ENCODE measurements around the gene OR2F2. TPM values are rescaled to one million over a fixed set of nuclear protein-coding genes. Genes with fewer than 3 reads are reported as not detected.

Gene OR2F2
- total and polyA plus RNA-seq, 7 experiments from 2014 or later, result not detected

- ChIA-PET CTCF (no interaction called here), POLR2A (no interaction called here)
- H3K4me3 Mint-ChIP-seq, result no peak overlapping the region
- H3K4me1 Mint-ChIP-seq, result no peaks in the 10 kb centered on the region
- Histone ChIP-seq H3K9me3 (ENCODE audit: control insufficient read depth in 2 of 3, low read length in 3 of 3) (no peaks in the 10 kb centered on the region), H3K27me3 (ENCODE audit: control insufficient read depth in 2 of 2, insufficient read depth in 2 of 2, low read length in 2 of 2) (peaks cover 0 to 3% of the 10 kb centered on the region in 2 donors), H3K4me1 (ENCODE audit: control insufficient read depth in 2 of 2, insufficient read depth in 2 of 2, low read length in 2 of 2) (no peaks in the 10 kb centered on the region), H3K36me3 (ENCODE audit: control insufficient read depth in 2 of 3, insufficient read depth in 3 of 3, low read length in 3 of 3) (no peaks in the 10 kb centered on the region), H3K4me3 (ENCODE audit: low read length) (no peak overlapping the region), H3K27ac (ENCODE audit: low read depth, low read length) (no peak overlapping the region)
- ATAC-seq (no peak), DNase-seq (no peak)
- intact Hi-C loops (cut with micrococcal nuclease), result no loop called here
- peaks cover 0 to 21% (median 0%) of the 10 kb centered on the region in 5 donors for H3K27me3 Mint-ChIP-seq
- no peaks in the 10 kb centered on the region for H3K36me3 Mint-ChIP-seq
- no peak overlapping the region for H3K27ac Mint-ChIP-seq
- no peaks in the 10 kb centered on the region for H3K9me3 Mint-ChIP-seq
Observed at GRCh38 chr7:143909863-143910262, 25.2 kb upstream of the OR2F2 start.

DNA sequence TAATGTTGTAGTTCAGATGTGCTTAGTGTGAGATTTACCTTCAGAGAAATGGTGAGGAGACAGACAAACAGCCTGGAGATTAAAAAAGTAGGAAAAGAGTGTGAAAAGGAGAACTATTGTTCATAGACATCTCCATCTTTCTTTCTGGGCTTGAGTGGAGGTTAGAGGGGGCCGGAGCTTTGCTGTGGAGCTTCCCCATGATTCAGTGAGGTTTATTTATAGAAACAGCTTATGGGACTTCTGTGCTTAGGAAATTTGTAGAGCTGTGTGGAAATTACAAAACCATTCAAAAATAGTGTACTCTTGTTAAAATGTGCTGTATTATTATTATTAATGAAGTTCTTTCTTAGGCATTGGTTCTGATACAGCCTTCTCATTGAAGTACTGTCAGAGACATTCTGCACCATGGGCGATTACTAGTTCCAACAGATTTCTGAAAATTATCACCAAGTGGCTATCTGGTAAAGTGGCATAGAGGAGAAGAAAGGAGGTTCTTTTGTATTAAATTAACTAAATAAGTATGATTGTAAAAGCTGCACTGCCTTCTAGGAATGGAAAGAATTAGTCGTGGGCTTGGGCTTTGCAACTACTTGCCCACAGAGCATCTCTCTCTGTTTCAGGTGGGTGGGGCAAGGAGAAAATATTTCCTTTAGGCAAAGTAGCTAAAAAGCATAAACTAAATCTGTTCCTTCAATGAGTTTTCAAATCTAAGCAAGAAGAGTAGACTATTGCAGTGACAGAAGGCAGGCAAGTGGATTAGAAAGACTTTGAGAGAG lies 24.4 kb upstream of the OR2F2 start:
- CTCF ChIA-PET, result interaction anchor here (1.4 kb wide), 1 partner anchor 8 kb away, joined by 6 read pairs; the partner anchor contains the start of gene TCAF1
- POLR2A ChIA-PET, result interaction anchor here (2.8 kb wide), 1 partner anchor 8 kb away, joined by 9 read pairs; the partner anchor contains the start of gene TCAF1
- Histone ChIP-seq H3K9me3 (ENCODE audit: control insufficient read depth in 2 of 3, low read length in 3 of 3) (no peaks in the 10 kb centered on the region), H3K4me1 (ENCODE audit: control insufficient read depth in 2 of 2, insufficient read depth in 2 of 2, low read length in 2 of 2) (no peaks in the 10 kb centered on the region), H3K27me3 (ENCODE audit: control insufficient read depth in 2 of 2, insufficient read depth in 2 of 2, low read length in 2 of 2) (peaks cover 0 to 3% of the 10 kb centered on the region in 2 donors), H3K36me3 (ENCODE audit: control insufficient read depth in 2 of 3, insufficient read depth in 3 of 3, low read length in 3 of 3) (no peaks in the 10 kb centered on the region), H3K4me3 (ENCODE audit: low read length) (no peak overlapping the region), H3K27ac (ENCODE audit: low read depth, low read length) (no peak overlapping the region)
- Mint-ChIP-seq H3K27ac (no peak overlapping the region), H3K36me3 (no peaks in the 10 kb centered on the region), H3K27me3 (peaks cover 0 to 24% (median 0%) of the 10 kb centered on the region in 5 donors), H3K4me3 (no peak overlapping the region), H3K9me3 (no peaks in the 10 kb centered on the region), H3K4me1 (no peaks in the 10 kb centered on the region)
- ATAC-seq, result no peak
- no peak for DNase-seq
- intact Hi-C loops (cut with micrococcal nuclease), result no loop called here

DNA sequence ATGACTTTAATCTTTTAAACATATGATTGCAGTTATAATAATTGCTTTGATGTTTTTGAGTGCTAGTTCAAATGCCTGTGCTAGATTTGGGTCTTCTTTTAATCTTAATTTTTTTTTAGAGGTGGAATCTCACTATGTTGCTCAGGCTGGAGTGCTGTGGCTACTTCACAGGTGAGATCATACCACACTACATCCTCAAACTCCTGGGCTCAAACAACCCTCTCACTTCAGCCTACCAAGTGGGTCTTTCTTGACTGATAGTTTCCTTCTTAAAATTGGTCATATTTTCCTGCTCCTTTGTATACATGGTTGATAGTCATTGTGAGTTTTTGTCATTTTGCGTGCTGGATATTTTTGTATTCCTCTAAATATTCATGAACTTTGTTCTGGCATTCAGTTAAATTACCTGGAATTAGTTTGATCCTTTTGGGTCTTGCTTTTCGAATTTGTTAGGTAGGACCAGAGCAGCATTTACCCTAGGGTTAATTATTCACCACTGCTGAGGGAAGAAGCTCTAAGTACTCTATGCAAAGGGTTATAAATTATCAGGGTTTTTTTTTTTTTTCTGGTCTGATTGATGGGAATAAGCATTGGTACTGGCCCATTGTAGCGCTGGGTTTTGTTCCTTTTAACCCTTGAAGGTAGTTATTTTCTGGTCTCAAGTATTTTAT lies 21.0 kb upstream of the OR2F2 start:
- intact Hi-C loops (cut with micrococcal nuclease), result no loop called here
- POLR2A ChIA-PET, result no interaction called here
- no peak for ATAC-seq

DNA sequence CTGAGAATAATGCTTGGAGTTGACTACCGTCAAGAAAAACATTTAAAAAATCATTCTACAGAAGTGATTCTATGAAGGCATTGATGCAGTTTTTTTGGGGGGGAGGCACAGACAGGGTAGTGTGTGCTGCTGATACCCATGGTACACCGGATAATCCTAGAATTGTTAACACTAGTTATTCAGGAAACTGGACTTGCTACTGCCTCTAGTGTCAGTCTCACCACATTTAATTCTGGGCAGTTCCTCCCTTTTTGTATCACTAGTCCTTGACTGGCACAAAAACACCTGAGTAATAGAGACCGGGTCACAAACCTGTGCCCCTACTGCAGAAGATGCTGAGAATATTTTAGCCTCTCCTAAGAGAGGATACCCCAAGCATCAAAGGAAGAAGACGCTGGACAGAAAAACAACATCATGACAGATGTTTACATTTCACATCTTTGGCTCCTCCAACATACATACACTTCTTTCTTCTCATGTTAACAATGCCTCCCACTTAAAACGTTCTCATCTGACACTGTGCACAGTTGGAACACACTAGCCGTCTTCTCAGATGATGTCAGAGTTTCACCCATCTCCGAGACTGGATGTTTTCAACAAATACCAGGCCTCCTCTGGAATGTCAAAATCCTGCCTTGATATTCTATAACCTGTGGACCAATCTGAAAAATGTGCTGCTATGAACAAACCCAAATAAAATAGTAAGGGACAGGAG lies 19.9 kb upstream of the OR2F2 start:
- H3K4me3 Mint-ChIP-seq, result no peak overlapping the region
- no peak for DNase-seq

More for the DNA sequence above, 21.0 kb upstream of the OR2F2 start:
- no peak overlapping the region for H3K27ac Mint-ChIP-seq
- Histone ChIP-seq H3K27me3 (ENCODE audit: control insufficient read depth in 2 of 2, insufficient read depth in 2 of 2, low read length in 2 of 2) (peaks cover 0 to 3% of the 10 kb centered on the region in 2 donors), H3K36me3 (ENCODE audit: control insufficient read depth in 2 of 3, insufficient read depth in 3 of 3, low read length in 3 of 3) (no peaks in the 10 kb centered on the region), H3K4me1 (ENCODE audit: control insufficient read depth in 2 of 2, insufficient read depth in 2 of 2, low read length in 2 of 2) (no peaks in the 10 kb centered on the region), H3K27ac (ENCODE audit: low read depth, low read length) (no peak overlapping the region), H3K9me3 (ENCODE audit: control insufficient read depth in 2 of 3, low read length in 3 of 3) (no peaks in the 10 kb centered on the region), H3K4me3 (ENCODE audit: low read length) (no peak overlapping the region)
- H3K36me3 Mint-ChIP-seq, result no peaks in the 10 kb centered on the region
- H3K4me1 Mint-ChIP-seq, result no peaks in the 10 kb centered on the region
- CTCF ChIA-PET, result no interaction called here
- H3K9me3 Mint-ChIP-seq, result no peaks in the 10 kb centered on the region
- H3K27me3 Mint-ChIP-seq, result peaks cover 0 to 32% (median 13%) of the 10 kb centered on the region in 5 donors
- no peak overlapping the region for H3K4me3 Mint-ChIP-seq
- no peak for DNase-seq

GRCh38 chr7:143924851-143925250 lies 10.2 kb upstream of the OR2F2 start:
- no peak overlapping the region for H3K27ac Mint-ChIP-seq
- POLR2A ChIA-PET, result no interaction called here
- intact Hi-C loops (cut with micrococcal nuclease), result no loop called here
- peaks cover 0 to 1% (median 0%) of the 10 kb centered on the region in 11 donors for H3K9me3 Mint-ChIP-seq
- Histone ChIP-seq H3K36me3 (ENCODE audit: control insufficient read depth in 2 of 3, insufficient read depth in 3 of 3, low read length in 3 of 3) (no peaks in the 10 kb centered on the region), H3K4me3 (ENCODE audit: low read length) (no peak overlapping the region), H3K9me3 (ENCODE audit: control insufficient read depth in 2 of 3, low read length in 3 of 3) (no peaks in the 10 kb centered on the region), H3K27me3 (ENCODE audit: control insufficient read depth in 2 of 2, insufficient read depth in 2 of 2, low read length in 2 of 2) (peaks cover 0 to 3% of the 10 kb centered on the region in 2 donors), H3K4me1 (ENCODE audit: control insufficient read depth in 2 of 2, insufficient read depth in 2 of 2, low read length in 2 of 2) (no peaks in the 10 kb centered on the region), H3K27ac (ENCODE audit: low read depth, low read length) (no peak overlapping the region)
- no peaks in the 10 kb centered on the region for H3K4me1 Mint-ChIP-seq
- CTCF ChIA-PET, result no interaction called here
- H3K4me3 Mint-ChIP-seq, result no peak overlapping the region
- H3K27me3 Mint-ChIP-seq, result peaks cover 17 to 46% (median 28%) of the 10 kb centered on the region in 5 donors
- DNase-seq (no peak), ATAC-seq (no peak)
- no peaks in the 10 kb centered on the region for H3K36me3 Mint-ChIP-seq

More for the DNA sequence above, 19.9 kb upstream of the OR2F2 start:
- Histone ChIP-seq H3K27me3 (ENCODE audit: control insufficient read depth in 2 of 2, insufficient read depth in 2 of 2, low read length in 2 of 2) (peaks cover 0 to 3% of the 10 kb centered on the region in 2 donors), H3K4me3 (ENCODE audit: low read length) (no peak overlapping the region), H3K36me3 (ENCODE audit: control insufficient read depth in 2 of 3, insufficient read depth in 3 of 3, low read length in 3 of 3) (no peaks in the 10 kb centered on the region), H3K4me1 (ENCODE audit: control insufficient read depth in 2 of 2, insufficient read depth in 2 of 2, low read length in 2 of 2) (no peaks in the 10 kb centered on the region), H3K9me3 (ENCODE audit: control insufficient read depth in 2 of 3, low read length in 3 of 3) (no peaks in the 10 kb centered on the region), H3K27ac (ENCODE audit: low read depth, low read length) (no peak overlapping the region)
- Mint-ChIP-seq H3K9me3 (no peaks in the 10 kb centered on the region), H3K36me3 (no peaks in the 10 kb centered on the region), H3K27me3 (peaks cover 7 to 35% (median 15%) of the 10 kb centered on the region in 5 donors), H3K27ac (no peak overlapping the region), H3K4me1 (no peaks in the 10 kb centered on the region)
- intact Hi-C loops (cut with micrococcal nuclease), result no loop called here
- CTCF ChIA-PET, result interaction anchor here (0.6 kb wide), 1 partner anchor 9 kb away, joined by 3 read pairs; no protein-coding TSS in a partner anchor
- ATAC-seq, result no peak
- POLR2A ChIA-PET, result no interaction called here

- H3K36me3 Mint-ChIP-seq, result peaks cover 0 to 6% (median 5%) of the 10 kb centered on the region in 5 donors
- POLR2A ChIA-PET, result interaction anchor here (0.9 kb wide), 1 partner anchor 90 kb away, joined by 3 read pairs; no protein-coding TSS in a partner anchor
- CTCF ChIA-PET, result no interaction called here
- Histone ChIP-seq H3K4me3 (ENCODE audit: low read length) (no peak overlapping the region), H3K4me1 (ENCODE audit: control insufficient read depth in 2 of 2, insufficient read depth in 2 of 2, low read length in 2 of 2) (no peaks in the 10 kb centered on the region), H3K9me3 (ENCODE audit: control insufficient read depth in 2 of 3, low read length in 3 of 3) (peaks cover 0 to 4% (median 0%) of the 10 kb centered on the region in 3 experiments), H3K27me3 (ENCODE audit: control insufficient read depth in 2 of 2, insufficient read depth in 2 of 2, low read length in 2 of 2) (no peaks in the 10 kb centered on the region), H3K36me3 (ENCODE audit: control insufficient read depth in 2 of 3, insufficient read depth in 3 of 3, low read length in 3 of 3) (no peaks in the 10 kb centered on the region), H3K27ac (ENCODE audit: low read depth, low read length) (no peak overlapping the region)
- DNase-seq (no peak), ATAC-seq (no peak)
- H3K9me3 Mint-ChIP-seq, result peaks cover 0 to 18% (median 11%) of the 10 kb centered on the region in 11 donors
- no peak overlapping the region for H3K4me3 Mint-ChIP-seq
- peaks cover 0 to 8% (median 0%) of the 10 kb centered on the region in 7 donors for H3K4me1 Mint-ChIP-seq
- intact Hi-C loops (cut with micrococcal nuclease), result no loop called here
- peaks cover 0 to 17% (median 3%) of the 10 kb centered on the region in 5 donors for H3K27me3 Mint-ChIP-seq
- H3K27ac Mint-ChIP-seq, result no peak overlapping the region
Observed at GRCh38 chr7:143929224-143929920, 5.7 kb upstream of the OR2F2 start.

All from naive thymus-derived CD4-positive, alpha-beta T cell (primary cell).